Body of pancreas (tissue), 4 donors: ENCODE results near the gene P2RX3. TPM values are rescaled to one million over a fixed set of nuclear protein-coding genes. Genes with fewer than 3 reads are reported as not detected.
"Not testable (repeated sequence)": the region's sequence is repeated elsewhere in the genome, so short reads cannot be mapped to it uniquely, and the experiment has no call there.

Experiments used
- ATAC-seq: fragments of 150-250 bp; one replicate; pipeline ENCODE4 v1.9.1; 2016
- DNase-seq, 4 donors: peaks; one replicate each; pipeline ENCODE4 v3.0.0-alpha.2; 2019
- H3K27ac ChIP-seq, 4 donors: fragments of 200-600 bp; sonication (generic); 1 replicate in 3 of 4; 2 replicates in 1 of 4; pipeline versions ENCODE4 v1.5.1 to v1.6.1; 2016 to 2019; ENCODE audit warnings: mild to moderate bottlenecking in 1 of 4, mixed read lengths in 1 of 4, moderate library complexity in 1 of 4
- H3K27me3 ChIP-seq, 2 donors: fragments of 200-600 bp; sonication (generic); one replicate each; pipeline ENCODE4 v1.6.0; 2016; ENCODE audit warnings: mild to moderate bottlenecking in 1 of 2
- H3K36me3 ChIP-seq, 2 donors: fragments of 200-600 bp; sonication (generic); replicated peaks in 1 of 2; 2 replicates each; pipeline ENCODE4 v1.5.1; 2016; ENCODE audit warnings: low read depth in 2 of 2; ENCODE audit not compliant: insufficient read depth in 1 of 2
- H3K4me1 ChIP-seq: fragments of 200-600 bp; sonication (generic); one replicate; pipeline ENCODE4 v1.6.0; 2016
- H3K4me3 ChIP-seq, 2 donors: fragments of 200-600 bp; sonication (generic); 1 replicate in 1 of 2; 2 replicates in 1 of 2; pipeline ENCODE4 v1.5.1; 2016 to 2019
- H3K9me3 ChIP-seq, 3 donors: fragments of 200-600 bp; sonication (generic); 1 replicate in 2 of 3; 2 replicates in 1 of 3; pipeline ENCODE4 v1.5.1; 2016
- CTCF ChIP-seq, 7 experiments: fragments of 450-650 bp in 4 of 7; fragments of 200-600 bp in 3 of 7; sonication (generic) in 3 of 7; IDR thresholded peaks; one replicate each; pipeline ENCODE4 v1.5.1; 2016 to 2019; ENCODE audit warnings: antibody characterized with exemption in 7 of 7
- POLR2A ChIP-seq, 3 donors: fragments of 450-650 bp; IDR thresholded peaks; one replicate each; pipeline ENCODE4 v1.6.1; 2016; ENCODE audit warnings: antibody characterized with exemption in 3 of 3, mild to moderate bottlenecking in 2 of 3
- WGBS, 2 donors: methylation state at CpG; one replicate each; pipeline ENCODE4 v1.1.5; 2017; 5-methylcytosine and 5-hydroxymethylcytosine counted together
- intact Hi-C: fragments of 100-400 bp; cut with DNase I; formaldehyde crosslinking; loops from one replicate; pipeline ENCODE4 v1.15.1; 2023
- total RNA-seq, 2 donors: library from RNA; depleted of rRNA; stranded (reverse); fragments of >200 nt; gene quantifications; one replicate each; pipeline ENCODE4 v1.1.0, GENCODE V29; 2016

Gene P2RX3
- total RNA-seq, 2 donors from 2014 or later = not detected

- 52 to 65% methylated on average over 9 of the region's 9 CpGs for WGBS, 2 donors
- intact Hi-C loops = loop anchor here (10.0 kb wide), 1 partner anchor 285 kb away; the partner anchor contains the start of gene YPEL4
- H3K9me3 ChIP-seq = no peaks in the 10 kb centered on the region
- H3K27me3 ChIP-seq = no peaks in the 10 kb centered on the region
- H3K4me1 ChIP-seq = peaks cover 51% of the 10 kb centered on the region
- H3K4me3 ChIP-seq = no peak overlapping the region
- no peaks in the 10 kb centered on the region for H3K36me3 ChIP-seq
- DNase-seq (peak; percentile 27 to 51 (median 44)), ATAC-seq (peak; percentile 83)
- peak overlapping the region; percentile 52 to 81 (median 72) for H3K27ac ChIP-seq
- TF ChIP-seq POLR2A (IDR thresholded peaks at IDR 0.05) = no peak
- TF ChIP-seq CTCF (IDR thresholded peaks at IDR 0.05) = no peak
Measured at GRCh38 chr11:57359896-57360690, 21.9 kb downstream of the P2RX3 start.

- Histone ChIP-seq H3K4me3 (no peak overlapping the region), H3K36me3 (no peaks in the 10 kb centered on the region), H3K27me3 (no peaks in the 10 kb centered on the region), H3K27ac (peak overlapping the region in 3 of 4 donors; percentile 66 to 81 (median 77)), H3K9me3 (no peaks in the 10 kb centered on the region), H3K4me1 (peaks cover 50% of the 10 kb centered on the region)
- ATAC-seq (no peak), DNase-seq (no peak)
- TF ChIP-seq POLR2A (IDR thresholded peaks at IDR 0.05) (no peak), CTCF (IDR thresholded peaks at IDR 0.05) (no peak)
- intact Hi-C loops = no loop called here
- 94 to 95% methylated on average over 8 of the region's 8 CpGs for WGBS, 2 donors
Measured at GRCh38 chr11:57360991-57361390, 22.8 kb downstream of the P2RX3 start.

- H3K27me3 ChIP-seq, H3K4me3 ChIP-seq, H3K9me3 ChIP-seq, intact Hi-C loops, DNase-seq, ATAC-seq, H3K36me3 ChIP-seq: not testable (repeated sequence)
- Histone ChIP-seq H3K4me1 (peaks cover 46% of the 10 kb centered on the region), H3K27ac (peak overlapping the region in 1 of 4 donors; percentile 81)
Measured at GRCh38 chr11:57361420-57361819, 23.3 kb downstream of the P2RX3 start.

- H3K4me3 ChIP-seq = no peak overlapping the region
- ATAC-seq = no peak
- intact Hi-C loops = no loop called here
- no peak for TF ChIP-seq POLR2A (IDR thresholded peaks at IDR 0.05)
- no peak for TF ChIP-seq CTCF (IDR thresholded peaks at IDR 0.05)
- H3K27ac ChIP-seq = peak overlapping the region in 1 of 4 donors; percentile 81
- DNase-seq = no peak
- H3K4me1 ChIP-seq = peaks cover 43% of the 10 kb centered on the region
- no peaks in the 10 kb centered on the region for H3K9me3 ChIP-seq
- 60 to 74% methylated on average over 3 of the region's 3 CpGs for WGBS, 2 donors
- H3K36me3 ChIP-seq = no peaks in the 10 kb centered on the region
- no peaks in the 10 kb centered on the region for H3K27me3 ChIP-seq
Measured at GRCh38 chr11:57361926-57362325, 23.8 kb downstream of the P2RX3 start.

- no peak for TF ChIP-seq POLR2A (IDR thresholded peaks at IDR 0.05)
- no peak for TF ChIP-seq CTCF (IDR thresholded peaks at IDR 0.05)
- Histone ChIP-seq H3K9me3 (no peaks in the 10 kb centered on the region), H3K36me3 (no peaks in the 10 kb centered on the region), H3K4me1 (peaks cover 32% of the 10 kb centered on the region), H3K4me3 (no peak overlapping the region), H3K27ac (peak overlapping the region; percentile 0 to 69 (median 30)), H3K27me3 (no peaks in the 10 kb centered on the region)
- WGBS, 2 donors = 50 to 64% methylated on average over 7 of the region's 7 CpGs
- intact Hi-C loops = no loop called here
- no peak for DNase-seq
- no peak for ATAC-seq
Measured at GRCh38 chr11:57363131-57364080, 25.3 kb downstream of the P2RX3 start.
